GM10266 (cell line): Measurements from ENCODE around the gene POLR3GL.

Source experiments
- DNase-seq: peaks from one replicate; pipeline ENCODE4 v3.0.0; 2012; ENCODE audit errors: extremely low spot score
- CTCF ChIP-seq: IDR thresholded peaks from 2 replicates; pipeline ENCODE4 v1.5.1; 2012; ENCODE audit warnings: mild to moderate bottlenecking, low read depth; ENCODE audit not compliant: control insufficient read depth, insufficient read depth; ENCODE audit errors: missing control alignments

POLR3GL gene

GRCh38 chr1:146007489-146008133 lies 43.1 kb downstream of the POLR3GL start:
- no peak for TF ChIP-seq CTCF
- no peak for DNase-seq

GRCh38 chr1:146010126-146010738 lies 45.7 kb downstream of the POLR3GL start:
- no peak for DNase-seq

GRCh38 chr1:146012703-146013558 lies 48.4 kb downstream of the POLR3GL start:
- DNase-seq: peak; percentile 67
- TF ChIP-seq CTCF: peak; percentile 87

More at GRCh38 chr1:146010126-146010738, 45.7 kb downstream of the POLR3GL start:
- no peak for TF ChIP-seq CTCF

GRCh38 chr1:146013559-146013922 lies 49.1 kb downstream of the POLR3GL start:
- no peak for DNase-seq
- no peak for TF ChIP-seq CTCF

GRCh38 chr1:146016891-146017290 lies 52.4 kb downstream of the POLR3GL start:
- no peak for TF ChIP-seq CTCF

GRCh38 chr1:146019231-146020057 lies 55.0 kb downstream of the POLR3GL start:
- DNase-seq: no peak
- no peak for TF ChIP-seq CTCF

More at GRCh38 chr1:146016891-146017290, 52.4 kb downstream of the POLR3GL start:
- no peak for DNase-seq
